Stimulated activated CD4-positive, alpha-beta T cell treated with anti-CD3 and anti-CD28 coated beads, Interleukin-1b, Interleukin-23, amount 100 ng/mL, for 48 hours (primary cell): ENCODE measurements around the gene MAML2.
A peak's percentile ranks its signal among the peaks of the same experiment; 100 is the strongest.

Source experiments
- DNase-seq: peaks from one replicate; pipeline ENCODE4 v3.0.0-alpha.2; 2020

Gene MAML2

DNA sequence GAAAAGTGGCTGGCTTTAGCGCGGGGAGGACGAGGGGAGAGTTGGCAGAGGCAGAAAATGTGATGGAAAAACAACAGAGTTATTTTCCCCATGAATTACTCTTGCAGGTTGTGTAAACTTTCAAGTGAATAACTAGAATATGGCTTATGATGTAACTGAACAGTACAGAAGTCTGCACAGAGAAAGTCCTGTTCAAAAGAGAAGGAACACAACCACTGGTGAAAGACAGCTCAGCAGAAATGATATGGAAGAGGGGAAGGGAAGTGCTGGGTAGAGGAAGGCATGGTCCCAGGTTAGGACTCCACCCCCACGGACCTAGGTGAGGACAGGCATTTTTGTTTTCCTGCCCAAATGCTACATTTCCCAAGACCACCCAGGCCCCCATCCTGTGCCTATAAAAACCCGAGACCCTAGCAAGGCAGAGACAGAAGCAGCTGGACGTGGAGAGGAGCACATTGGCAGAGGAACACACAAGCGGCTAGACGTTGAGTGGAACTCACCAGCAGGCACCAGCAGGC lies 77.7 kb downstream of the MAML2 start:
- DNase-seq: no peak

DNA sequence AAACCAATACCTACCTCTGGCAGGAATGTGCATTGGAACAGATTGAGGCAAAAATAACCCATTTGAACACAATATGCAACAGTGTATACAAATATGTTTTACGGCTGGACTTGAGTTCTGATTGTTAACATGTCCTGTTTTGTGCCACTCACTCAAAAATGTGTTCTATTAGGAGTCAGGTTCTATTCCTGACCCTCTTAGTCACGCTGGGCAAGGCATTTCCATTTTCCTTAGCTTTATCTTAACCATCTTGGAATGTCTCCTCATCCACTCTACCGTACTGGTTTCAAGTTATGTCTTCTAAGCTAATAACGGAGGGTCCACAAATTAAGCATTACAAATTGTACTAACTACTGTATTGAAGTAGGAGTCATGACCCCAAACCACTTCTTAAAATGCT lies 78.6 kb downstream of the MAML2 start:
- DNase-seq: no peak

DNA sequence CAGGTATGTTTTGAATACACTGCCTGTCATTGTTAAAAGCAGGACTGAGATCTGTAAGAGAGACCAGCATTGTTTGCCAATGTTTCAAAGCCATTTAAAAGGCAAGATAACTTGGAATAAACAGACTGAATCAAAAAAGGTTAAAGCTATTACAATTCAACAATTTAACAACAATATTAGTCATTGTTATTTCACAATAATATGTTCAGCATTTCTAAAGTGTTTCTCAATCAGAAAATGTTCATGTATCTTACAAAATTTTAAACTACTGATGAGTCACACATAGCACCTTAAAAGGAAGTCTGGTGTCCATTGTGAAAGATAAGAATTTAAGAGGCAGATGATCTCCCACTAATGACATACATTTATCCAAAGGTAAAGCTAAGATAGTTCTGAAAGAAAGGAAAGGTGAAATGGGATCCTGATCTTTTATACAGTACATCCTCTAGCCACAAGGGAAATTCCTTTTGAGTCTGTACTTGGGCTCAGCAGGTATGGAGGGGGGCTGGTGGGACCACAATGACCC lies 79.7 kb downstream of the MAML2 start:
- DNase-seq: no peak

DNA sequence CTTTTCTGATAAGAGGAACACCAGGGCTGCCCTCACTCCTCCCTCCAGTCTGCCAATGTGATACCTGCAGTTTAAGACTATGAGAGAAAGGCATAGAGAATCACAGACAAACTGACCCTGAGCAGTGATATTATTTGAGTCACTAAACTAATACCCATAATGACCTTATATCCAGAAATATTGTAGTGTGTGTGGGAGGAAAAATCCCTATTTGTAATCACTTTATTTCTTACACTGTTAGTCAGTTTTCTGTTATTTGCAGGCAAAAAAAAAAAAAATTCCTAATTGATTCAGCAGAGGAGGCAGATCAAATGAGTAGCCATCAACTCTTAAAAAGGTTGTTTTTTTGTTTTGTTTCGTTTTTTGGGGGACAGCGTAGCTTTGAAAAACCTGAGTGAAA lies 82.5 kb downstream of the MAML2 start:
- no peak for DNase-seq

DNA sequence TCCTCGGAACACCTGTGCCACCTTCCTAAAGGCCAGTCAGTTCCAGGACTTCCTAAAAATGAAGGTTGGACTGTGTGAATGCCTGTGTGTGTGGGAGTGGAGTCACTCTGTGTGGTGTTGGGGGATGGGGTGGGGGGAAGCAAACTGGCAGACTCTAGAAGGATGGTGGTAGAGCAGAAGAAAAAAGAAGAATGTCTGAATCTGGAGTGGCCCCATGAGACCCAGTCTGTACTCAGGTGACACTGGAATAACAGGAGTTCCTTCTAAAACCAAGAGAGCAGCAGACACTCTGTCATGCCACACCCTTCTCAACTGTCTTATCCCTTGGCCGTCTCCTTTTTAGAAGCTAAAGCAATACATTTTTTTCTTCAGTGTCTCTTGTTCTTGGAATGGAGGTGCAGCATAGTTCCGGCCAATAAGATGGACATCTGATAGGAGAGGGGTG lies 82.9 kb downstream of the MAML2 start:
- DNase-seq: no peak

DNA sequence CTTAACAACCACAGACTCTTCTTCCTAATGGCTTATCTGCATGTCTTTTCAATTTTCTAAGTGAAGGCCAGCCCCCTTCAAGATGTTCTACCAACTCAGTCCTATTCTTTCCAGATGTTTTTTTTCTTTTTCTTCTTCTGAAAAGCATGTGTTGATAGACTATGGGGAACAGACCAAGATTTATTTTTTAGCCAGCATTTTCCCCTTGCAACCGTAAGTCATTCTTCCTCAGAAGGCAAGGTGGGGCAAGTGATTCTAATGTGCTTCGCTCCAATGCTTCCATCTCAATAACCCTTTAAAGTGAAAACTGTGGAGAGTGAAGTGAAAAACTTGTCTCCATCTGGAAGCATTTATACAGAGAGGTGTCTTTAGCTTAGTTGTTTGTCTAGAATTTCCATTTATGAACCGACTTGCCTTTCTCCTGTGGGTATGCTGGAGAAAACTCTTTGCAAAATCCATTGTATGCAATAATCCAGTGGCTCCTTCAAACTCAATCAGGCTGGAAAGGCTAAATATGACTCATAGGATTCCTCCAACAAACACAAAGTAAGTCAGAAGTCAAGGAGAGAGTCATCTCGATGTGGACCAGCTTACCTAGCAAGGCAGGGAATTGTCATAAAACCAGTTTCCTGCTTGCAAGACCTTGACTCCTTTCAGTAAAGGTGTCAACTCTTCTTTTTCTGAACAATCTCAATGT lies 83.7 kb downstream of the MAML2 start:
- no peak for DNase-seq

DNA sequence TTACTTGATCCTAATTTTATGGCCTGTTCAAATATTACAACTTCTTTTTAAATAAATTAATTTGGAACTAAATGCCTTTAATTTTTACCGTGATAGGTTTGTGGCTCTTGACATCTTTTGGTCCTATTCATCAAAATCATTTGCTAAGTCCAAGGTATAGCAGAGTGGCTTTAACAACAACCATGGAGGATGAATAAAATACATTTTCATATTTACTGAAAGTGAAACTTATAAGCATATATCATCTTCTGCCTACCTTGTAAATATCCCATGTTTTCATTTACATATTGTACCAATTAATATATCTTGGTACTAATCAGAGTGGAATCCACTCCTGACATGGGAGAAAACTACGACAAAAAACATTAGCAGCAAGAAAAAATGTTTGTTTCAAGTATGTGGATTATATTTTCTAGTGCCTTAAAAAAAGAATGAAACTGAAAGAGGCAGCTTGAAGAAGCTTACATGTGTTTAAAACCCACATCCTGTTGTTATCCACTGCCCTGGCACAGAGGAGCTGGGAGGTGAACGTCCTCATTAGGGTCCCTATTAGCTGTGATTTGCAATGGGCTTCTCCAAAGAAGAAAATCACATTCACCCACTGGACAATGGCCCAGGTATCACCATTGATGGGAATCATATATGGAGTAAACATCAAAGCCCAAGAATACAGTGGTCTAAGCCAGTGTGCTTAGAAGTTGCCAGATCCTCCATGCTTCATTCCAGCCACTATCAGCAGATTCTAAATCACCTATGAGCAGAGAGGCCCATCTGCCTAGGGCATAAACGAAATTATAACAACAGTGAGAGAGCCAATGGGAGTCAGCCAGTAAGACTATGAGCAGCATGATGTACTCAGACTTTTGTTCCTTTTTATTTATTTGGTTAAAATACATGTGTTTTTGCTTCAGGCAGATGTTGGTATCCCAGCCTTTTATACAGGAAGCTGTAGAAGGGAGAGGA lies 84.7 kb downstream of the MAML2 start:
- DNase-seq: no peak

DNA sequence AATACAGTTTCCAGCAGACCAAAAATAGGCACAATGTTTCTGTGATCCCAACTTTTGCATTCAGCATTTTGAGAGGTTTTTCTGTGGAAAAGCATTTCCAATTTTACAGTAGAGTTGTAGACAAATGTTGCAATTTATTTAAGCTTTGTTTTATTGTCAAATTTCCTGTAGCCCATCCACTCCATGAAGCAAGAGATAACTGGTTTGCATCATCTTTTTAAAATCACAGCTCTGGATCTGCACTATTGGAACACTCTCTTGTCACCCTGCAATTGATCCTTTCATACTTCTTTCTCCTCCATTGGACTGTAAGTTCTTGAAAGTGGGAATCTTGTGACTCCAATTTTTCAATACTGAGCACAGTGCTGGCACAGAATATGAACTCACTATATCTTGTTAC lies 86.0 kb downstream of the MAML2 start:
- DNase-seq: no peak

DNA sequence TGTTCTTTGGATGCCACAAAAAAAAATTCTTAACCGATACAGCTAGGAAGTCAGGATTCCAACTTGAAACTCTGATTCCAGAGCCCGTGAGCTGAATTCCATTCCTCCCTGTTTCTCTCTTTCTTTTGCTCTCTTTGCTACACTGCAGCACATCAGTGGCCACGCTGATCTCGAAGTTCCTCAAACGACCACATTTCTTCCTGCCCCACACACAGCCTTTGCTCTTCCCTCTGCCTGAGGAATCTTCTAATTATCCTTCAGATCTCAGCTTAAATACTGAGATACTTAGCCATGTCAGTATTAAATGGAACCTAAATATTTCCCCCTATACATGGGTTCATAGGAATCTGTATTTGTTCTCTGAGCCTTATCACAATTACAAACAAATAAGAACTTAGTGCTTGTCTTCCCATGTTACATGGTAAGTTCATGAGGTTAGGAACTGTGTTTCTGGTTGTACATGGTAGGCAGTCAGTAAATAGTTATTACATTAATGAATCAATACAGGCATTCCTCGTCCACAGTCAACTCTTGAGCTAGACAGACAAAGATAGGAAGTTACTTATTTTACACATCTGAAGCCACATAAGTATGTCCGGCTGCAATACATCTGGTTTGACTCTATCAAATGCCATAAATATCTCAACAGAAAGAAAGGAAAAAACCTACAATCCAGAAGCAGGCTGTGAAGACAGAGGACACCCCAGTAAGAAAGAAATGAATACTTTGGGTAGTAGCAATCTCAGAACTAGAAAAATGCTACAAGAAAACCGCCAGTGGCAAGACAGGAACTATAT lies 86.6 kb downstream of the MAML2 start:
- no peak for DNase-seq

DNA sequence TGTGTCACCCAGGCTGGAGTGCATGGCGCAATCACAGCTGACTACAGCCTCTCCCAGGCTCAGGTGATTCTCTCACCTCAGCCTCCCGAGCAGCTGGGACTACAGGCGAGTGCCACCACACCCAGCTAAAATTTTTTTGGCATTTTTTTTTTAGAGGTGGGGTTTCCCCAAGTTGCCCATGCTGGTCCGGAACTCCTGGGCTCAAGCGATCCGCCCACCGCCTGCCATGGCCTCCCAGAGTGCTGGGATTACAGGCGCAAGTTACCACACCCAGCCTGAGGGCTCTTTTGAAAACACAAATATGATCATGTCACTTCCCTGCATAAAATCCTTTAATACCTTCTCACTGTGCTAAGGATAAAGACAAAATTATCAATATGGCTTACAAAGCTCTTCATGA lies 88.1 kb downstream of the MAML2 start:
- DNase-seq: no peak

DNA sequence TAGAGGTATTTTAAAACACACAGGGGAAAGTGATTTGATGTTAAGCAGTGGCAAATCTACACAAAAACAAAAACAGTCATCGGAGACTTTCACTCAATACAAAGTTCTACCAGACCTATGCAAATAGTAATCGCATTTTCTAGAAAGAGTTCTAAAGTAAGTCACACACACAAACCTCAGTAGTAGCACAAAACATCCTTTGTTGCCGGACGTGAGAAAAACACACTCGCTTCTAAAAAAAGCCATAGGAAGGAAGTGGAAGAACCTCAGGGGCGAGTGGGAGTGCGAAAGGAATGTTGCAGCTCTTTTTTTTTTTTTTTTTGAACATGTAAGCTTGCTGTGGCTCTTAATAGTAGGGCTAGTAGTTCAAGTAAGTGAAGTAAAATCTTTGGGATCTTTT lies 88.9 kb downstream of the MAML2 start:
- DNase-seq: no peak

DNA sequence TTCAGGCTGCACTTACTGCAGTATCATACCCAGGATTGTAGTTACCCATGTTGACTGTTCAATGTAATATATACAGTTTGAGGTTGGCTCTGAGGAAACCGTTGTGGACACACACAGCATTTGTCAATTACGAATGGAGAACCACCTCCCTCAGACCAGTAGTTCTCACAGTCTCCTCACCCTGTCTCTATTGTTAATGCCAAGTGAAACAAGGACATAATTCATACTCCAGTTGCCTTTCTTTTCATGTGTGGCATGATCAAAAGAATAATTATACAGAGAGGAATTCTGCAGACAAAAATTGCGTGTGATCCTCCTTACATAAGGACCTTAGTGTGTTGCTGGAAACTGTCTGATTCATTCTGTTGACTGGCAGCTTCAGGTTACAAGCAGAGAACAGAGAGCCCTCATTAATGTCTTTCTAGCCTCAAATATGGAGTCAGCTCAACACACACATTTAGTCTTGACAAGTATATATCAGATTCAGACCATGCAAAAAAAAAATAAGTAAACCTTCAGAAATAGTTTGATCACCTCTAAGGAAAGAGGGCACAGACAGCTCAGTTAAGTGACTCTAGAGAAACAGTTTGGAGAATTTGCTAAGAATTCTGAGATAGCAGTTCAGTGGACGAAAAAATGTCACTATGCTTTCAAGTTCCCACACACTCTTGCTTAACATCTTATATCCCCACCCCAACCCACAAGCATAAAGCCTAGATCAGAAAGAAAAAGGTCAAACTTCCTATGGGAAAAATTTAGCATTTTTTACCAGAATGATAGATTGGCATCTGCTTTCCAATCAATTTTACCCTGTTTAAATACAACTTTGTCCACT lies 96.1 kb downstream of the MAML2 start:
- no peak for DNase-seq

DNA sequence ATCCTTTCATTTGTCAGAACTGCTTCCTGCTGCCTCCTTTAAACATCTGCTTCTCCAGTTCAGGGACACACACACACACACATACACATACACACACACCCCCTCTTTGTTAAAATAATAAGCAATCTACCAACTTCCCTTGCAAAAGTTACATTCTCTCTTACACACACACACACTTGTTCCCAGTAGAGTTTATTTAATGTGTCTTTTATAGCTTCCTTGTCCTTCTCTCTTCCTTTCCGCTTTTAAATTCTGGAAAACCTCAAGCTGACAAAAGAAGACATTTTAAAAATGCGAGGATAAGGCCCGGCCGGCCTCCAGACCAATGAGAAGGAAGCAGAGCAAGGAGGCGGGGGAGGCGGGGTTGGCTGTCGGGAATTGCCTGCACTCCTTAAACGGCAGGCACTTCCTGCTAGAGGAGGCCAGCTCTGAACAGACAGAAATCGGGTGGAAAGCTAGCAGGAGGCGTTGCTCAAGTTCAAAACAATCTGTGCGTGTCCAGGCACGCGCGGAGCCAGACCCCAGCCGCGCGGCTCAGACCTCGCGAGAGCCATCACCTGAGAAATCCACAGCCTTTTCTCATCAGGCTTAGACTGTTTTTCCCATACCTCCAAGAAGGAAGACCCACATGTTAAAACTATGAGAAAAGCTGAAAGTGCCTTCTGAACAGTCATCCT lies 99.9 kb downstream of the MAML2 start:
- peak; percentile 87 for DNase-seq

DNA sequence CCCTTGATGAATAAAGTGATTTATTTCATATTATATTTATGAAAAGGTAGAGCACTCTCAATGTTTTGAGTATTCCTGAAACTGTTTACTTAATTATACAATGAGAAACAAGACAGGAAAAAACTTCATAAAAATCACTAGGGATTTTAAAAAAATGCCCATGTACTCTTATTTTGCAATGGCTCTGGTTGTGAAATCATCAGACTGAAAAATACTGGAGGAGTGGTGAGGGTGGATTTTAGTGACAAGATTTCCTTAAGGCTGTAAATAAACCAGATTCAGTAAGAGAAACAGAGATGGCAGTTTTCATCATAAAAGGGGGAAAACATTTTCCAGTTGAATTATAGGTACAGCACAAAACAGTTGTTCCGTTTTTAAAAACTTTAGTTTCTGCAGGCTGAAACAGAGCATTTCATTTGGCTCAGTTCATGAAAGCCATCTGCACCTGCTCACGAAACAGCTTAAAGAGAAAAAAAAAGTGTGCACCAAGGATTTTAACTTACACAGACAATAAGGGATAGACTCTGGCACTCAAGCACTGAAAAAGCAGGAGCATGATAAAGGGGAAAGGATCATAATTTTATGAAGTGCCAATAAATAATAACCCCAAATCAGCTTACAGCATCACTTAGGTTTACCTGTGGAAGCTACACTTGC lies 100.7 kb downstream of the MAML2 start:
- DNase-seq: no peak

DNA sequence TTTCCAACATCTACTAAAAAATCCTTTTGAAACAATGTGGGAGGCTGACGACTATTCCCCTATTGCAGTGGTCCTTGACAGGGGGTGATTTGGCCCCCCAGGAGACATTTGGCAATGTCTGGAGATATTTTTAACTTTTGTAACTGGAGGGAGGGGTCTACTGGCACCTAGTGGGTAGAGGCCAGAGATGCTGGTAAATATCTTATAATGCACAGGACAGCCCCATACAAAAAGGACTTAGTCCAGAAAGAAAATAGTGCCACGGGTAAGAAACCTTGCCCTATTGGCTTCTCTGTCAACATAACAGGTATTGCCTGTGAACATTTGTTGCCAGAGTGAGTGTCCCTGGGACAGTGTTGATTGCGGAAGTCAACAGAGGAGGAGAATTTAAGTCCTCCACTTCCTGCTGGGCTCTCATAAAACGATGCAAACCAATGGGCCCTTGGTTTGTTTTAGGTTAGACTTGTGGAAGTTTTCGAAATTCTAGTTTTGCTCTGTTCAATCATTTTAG lies 101.6 kb downstream of the MAML2 start:
- no peak for DNase-seq

DNA sequence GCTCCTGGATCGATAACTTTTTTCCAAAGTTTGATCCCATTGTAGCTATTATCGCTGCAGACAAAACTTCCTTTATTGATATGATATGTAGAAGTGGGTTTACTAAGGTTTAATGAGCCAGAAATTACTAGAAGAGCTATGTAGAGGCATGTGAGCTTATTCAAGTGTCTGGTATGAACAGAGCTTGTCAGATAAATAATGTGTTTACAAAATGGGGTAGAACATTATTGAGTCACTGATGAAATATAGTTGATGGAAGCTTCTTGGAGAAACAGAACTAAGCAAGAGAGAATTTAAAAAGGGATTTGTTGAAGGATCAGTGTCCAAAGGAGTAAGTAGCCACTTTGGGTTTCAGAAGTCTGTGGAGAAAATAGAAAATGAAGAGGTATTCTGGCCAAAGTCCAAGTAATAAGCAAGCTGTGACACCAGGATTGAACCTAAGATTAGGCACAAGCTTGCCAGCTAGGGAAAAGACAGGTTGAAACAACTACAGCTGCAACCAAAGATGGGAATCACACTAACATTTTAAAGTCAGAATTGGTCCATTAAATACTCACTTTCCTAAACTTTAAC lies 104.3 kb downstream of the MAML2 start:
- DNase-seq: no peak

DNA sequence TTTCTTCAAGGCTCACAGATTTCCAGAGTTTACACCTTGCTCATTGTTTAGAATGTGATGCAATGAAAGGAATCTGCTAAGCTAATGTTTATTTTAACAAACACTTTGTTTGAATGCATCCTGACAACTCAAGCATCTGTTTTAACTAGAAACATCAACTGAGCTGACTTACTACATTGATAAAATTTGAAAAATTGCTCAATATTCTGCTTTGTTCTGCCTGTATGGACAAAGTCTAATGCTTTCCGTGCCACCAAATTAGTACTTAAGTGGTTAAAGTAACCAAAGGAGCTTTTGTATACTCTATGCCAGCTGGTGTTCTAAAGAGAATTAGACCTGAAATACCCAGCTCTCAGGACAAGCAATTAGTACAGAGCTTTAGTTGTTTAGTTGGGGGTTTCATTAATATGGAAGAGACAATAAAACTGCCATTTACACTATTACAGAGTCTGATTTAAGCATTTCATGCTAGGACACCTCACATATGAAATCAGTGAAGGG lies 105.2 kb downstream of the MAML2 start:
- no peak for DNase-seq

DNA sequence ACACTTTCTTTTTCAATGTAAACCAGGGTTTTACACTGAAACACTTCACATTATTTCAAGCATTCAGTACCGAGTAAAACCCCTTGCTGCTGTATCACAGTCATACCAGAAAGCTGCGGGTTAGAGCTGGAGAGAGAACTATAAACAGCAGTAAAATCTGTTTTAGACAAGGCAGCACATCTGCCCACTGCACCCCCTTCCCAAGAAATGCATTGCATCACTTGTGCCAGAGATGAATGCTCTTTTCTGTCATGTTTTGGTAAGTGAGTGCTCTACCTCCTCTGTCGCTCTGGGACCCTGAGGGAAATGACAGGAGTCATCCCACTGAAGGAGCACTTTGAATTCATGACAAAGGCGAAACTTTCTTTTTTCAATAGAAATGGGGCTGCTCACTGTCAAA lies 107.2 kb downstream of the MAML2 start:
- peak; percentile 84 for DNase-seq

DNA sequence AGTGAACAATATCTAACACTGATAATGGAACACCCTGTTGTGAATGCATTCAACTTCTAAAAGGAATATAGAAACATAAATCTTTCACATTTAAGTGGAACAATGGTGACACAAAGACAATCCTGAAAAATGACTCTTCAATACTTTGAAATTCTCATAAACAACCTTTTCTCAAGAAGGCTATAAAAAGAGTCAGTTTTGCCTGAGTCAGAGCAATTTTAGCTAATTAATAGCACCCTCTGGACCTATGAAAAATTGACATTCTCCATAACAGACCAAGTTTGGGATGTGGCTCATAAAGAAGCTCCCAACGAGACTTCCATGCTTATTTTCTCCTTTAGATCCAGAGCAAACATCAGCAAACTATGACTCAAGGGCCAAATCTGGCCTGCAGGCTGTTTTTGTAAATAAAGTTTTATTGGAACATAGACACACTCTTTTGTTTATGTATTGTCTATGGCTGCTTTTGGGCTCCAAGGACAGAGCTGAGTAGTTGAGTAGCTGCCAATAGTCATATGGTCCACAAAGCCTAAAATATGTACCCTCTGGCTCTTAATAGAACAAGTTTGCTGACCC lies 108.0 kb downstream of the MAML2 start:
- no peak for DNase-seq

DNA sequence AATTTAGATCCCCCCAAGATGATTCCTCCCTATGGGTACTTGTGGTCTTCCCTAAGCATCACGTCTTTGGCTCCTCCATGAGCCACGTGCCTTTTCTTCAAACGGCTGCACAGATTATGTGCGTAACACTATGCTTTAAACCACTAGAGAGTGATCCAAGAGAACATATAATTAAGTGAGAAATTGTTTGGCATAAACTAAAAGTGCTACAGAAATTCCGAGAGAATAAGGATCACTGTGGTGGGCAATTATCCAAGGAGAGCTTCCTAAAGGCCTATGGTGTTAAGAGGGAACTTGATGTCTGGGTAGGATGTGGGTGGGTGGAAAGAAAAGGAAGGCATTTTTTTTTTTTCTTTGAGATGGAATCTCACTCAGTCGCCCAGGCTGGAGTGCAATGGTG lies 110.9 kb downstream of the MAML2 start:
- DNase-seq: no peak
